Esophagus muscularis mucosa (tissue), 4 donors: Measurements from ENCODE around the gene LARP4. TPM values are rescaled to one million over a fixed set of nuclear protein-coding genes. Genes with fewer than 3 reads are reported as not detected.

ENCODE experiments used
- DNase-seq: peaks from one replicate; pipeline ENCODE4 v3.0.0-alpha.2; 2017; ENCODE audit errors: extremely low spot score
- H3K27ac ChIP-seq, 4 donors: fragments of 200-600 bp; sonication (generic); replicated peaks in 1 of 4; 1 replicate in 3 of 4; 2 replicates in 1 of 4; pipeline ENCODE4 v1.5.1; 2016 to 2019; ENCODE audit warnings: mild to moderate bottlenecking in 1 of 4
- H3K27me3 ChIP-seq, 4 donors: fragments of 200-600 bp; sonication (generic); one replicate each; pipeline versions ENCODE4 v1.5.1 to v1.6.0; 2016 to 2019
- H3K36me3 ChIP-seq, 4 donors: fragments of 200-600 bp; sonication (generic); one replicate each; pipeline ENCODE4 v1.5.1; 2016 to 2019
- H3K4me1 ChIP-seq, 4 donors: fragments of 200-600 bp; sonication (generic); one replicate each; pipeline ENCODE4 v1.5.1; 2016 to 2019
- H3K4me3 ChIP-seq, 4 donors: fragments of 200-600 bp; sonication (generic); 1 replicate in 2 of 4; 2 replicates in 2 of 4; pipeline ENCODE4 v1.5.1; 2016 to 2019; ENCODE audit warnings: mild to moderate bottlenecking in 4 of 4, moderate library complexity in 1 of 4
- H3K9me3 ChIP-seq, 4 donors: fragments of 200-600 bp; sonication (generic); 1 replicate in 3 of 4; 2 replicates in 1 of 4; pipeline ENCODE4 v1.5.1; 2016 to 2019
- CTCF ChIP-seq, 3 experiments: fragments of 200-600 bp in 2 of 3; fragments of 450-650 bp in 1 of 3; sonication (generic) in 2 of 3; IDR thresholded peaks; one replicate each; pipeline ENCODE4 v1.5.1; 2017 to 2019; ENCODE audit warnings: antibody characterized with exemption in 3 of 3, mild to moderate bottlenecking in 2 of 3, moderate library complexity in 1 of 3
- EP300 ChIP-seq: sonication (generic); formaldehyde crosslinking; IDR thresholded peaks from one replicate; pipeline ENCODE4 v1.6.1; 2017; ENCODE audit warnings: antibody characterized with exemption
- POLR2A ChIP-seq: fragments of 450-650 bp; IDR thresholded peaks from one replicate; pipeline ENCODE4 v1.6.1; 2017; ENCODE audit warnings: antibody characterized with exemption, moderate library complexity, mild to moderate bottlenecking, low read depth
- POLR2AphosphoS5 ChIP-seq, 2 donors: sonication (generic); formaldehyde crosslinking; IDR thresholded peaks; one replicate each; pipeline ENCODE4 v1.6.1; 2017; ENCODE audit warnings: antibody characterized with exemption in 2 of 2
- WGBS: methylation state at CpG from one replicate; pipeline ENCODE4 v1.1.5; 2018; 5-methylcytosine and 5-hydroxymethylcytosine counted together
- intact Hi-C: fragments of 100-400 bp; cut with DNase I; formaldehyde crosslinking; loops from one replicate; pipeline ENCODE4 v1.15.1; 2023
- total RNA-seq, 4 donors: library from RNA; depleted of rRNA; stranded (reverse); fragments of >200 nt; gene quantifications; one replicate each; pipeline versions ENCODE4 v1.1.0 to v1.2.1, GENCODE V29; 2016

LARP4 gene
- total RNA-seq, 4 donors from 2014 or later: 29.7 to 56.7 (median 39.9) TPM

GRCh38 chr12:50400104-50400637, 514 bp upstream of the LARP4 start:
- intact Hi-C loops: loop anchor here (5.0 kb wide), 1 partner anchor 178 kb away; no protein-coding TSS in a partner anchor
- H3K4me3 ChIP-seq: peak overlapping the region; percentile 77 to 92 (median 84)
- no peak for DNase-seq
- WGBS: 34% methylated on average over 8 of the region's 8 CpGs
- H3K36me3 ChIP-seq: no peaks in the 10 kb centered on the region
- peaks cover 17 to 37% (median 30%) of the 10 kb centered on the region in 4 donors for H3K4me1 ChIP-seq
- no peaks in the 10 kb centered on the region for H3K27me3 ChIP-seq
- TF ChIP-seq POLR2A (no peak), POLR2AphosphoS5 (IDR thresholded peaks at IDR 0.05) (no peak), EP300 (no peak)
- no peaks in the 10 kb centered on the region for H3K9me3 ChIP-seq
- H3K27ac ChIP-seq: peak overlapping the region; percentile 88 to 97 (median 96)

- H3K9me3 ChIP-seq: no peaks in the 10 kb centered on the region
- no peak for DNase-seq
- TF ChIP-seq EP300 (no peak), POLR2AphosphoS5 (IDR thresholded peaks at IDR 0.05) (peak; percentile 56 to 80), CTCF (IDR thresholded peaks at IDR 0.05) (no peak)
- H3K27ac ChIP-seq: peak overlapping the region; percentile 88 to 97 (median 96)
- H3K4me3 ChIP-seq: peak overlapping the region; percentile 77 to 92 (median 84)
- WGBS: 0% methylated on average over 16 of the region's 16 CpGs
- intact Hi-C loops: loop anchor here (5.0 kb wide), 1 partner anchor 179 kb away; no protein-coding TSS in a partner anchor
- peaks cover 17 to 48% (median 40%) of the 10 kb centered on the region in 4 donors for H3K4me1 ChIP-seq
- no peaks in the 10 kb centered on the region for H3K36me3 ChIP-seq
- no peaks in the 10 kb centered on the region for H3K27me3 ChIP-seq
These were observed 906 bp downstream of the LARP4 start for GRCh38 chr12:50401500-50402081.

- no peak for DNase-seq
These were observed 1.7 kb downstream of the LARP4 start for GRCh38 chr12:50402264-50403000.

GRCh38 chr12:50403001-50403440, 2.3 kb downstream of the LARP4 start:
- Histone ChIP-seq H3K4me1 (peaks cover 17 to 60% (median 47%) of the 10 kb centered on the region in 4 donors), H3K27me3 (no peaks in the 10 kb centered on the region), H3K36me3 (no peaks in the 10 kb centered on the region), H3K4me3 (peak overlapping the region; percentile 77 to 92 (median 84)), H3K27ac (peak overlapping the region; percentile 88 to 97 (median 96)), H3K9me3 (no peaks in the 10 kb centered on the region)
- no peak for TF ChIP-seq POLR2A
- no peak for TF ChIP-seq CTCF (IDR thresholded peaks at IDR 0.05)
- TF ChIP-seq EP300: no peak
- no peak for TF ChIP-seq POLR2AphosphoS5 (IDR thresholded peaks at IDR 0.05)
- WGBS: 18% methylated on average over 3 of the region's 3 CpGs
- intact Hi-C loops: loop anchor here (5.0 kb wide), 1 partner anchor 181 kb away; no protein-coding TSS in a partner anchor
- DNase-seq: no peak

More at GRCh38 chr12:50402264-50403000, 1.7 kb downstream of the LARP4 start:
- no peak for TF ChIP-seq CTCF (IDR thresholded peaks at IDR 0.05)
- no peak for TF ChIP-seq EP300
- no peak for TF ChIP-seq POLR2A
- TF ChIP-seq POLR2AphosphoS5 (IDR thresholded peaks at IDR 0.05): no peak
- WGBS: 24% methylated on average over 7 of the region's 7 CpGs
- Histone ChIP-seq H3K36me3 (no peaks in the 10 kb centered on the region), H3K9me3 (no peaks in the 10 kb centered on the region), H3K4me1 (peaks cover 17 to 56% (median 44%) of the 10 kb centered on the region in 4 donors), H3K27me3 (no peaks in the 10 kb centered on the region), H3K4me3 (peak overlapping the region; percentile 77 to 92 (median 84)), H3K27ac (peak overlapping the region; percentile 88 to 97 (median 96))
- intact Hi-C loops: loop anchor here (5.0 kb wide), 1 partner anchor 180 kb away; no protein-coding TSS in a partner anchor

GRCh38 chr12:50404307-50404706, 3.6 kb downstream of the LARP4 start:
- intact Hi-C loops: loop anchor here (5.0 kb wide), 1 partner anchor 182 kb away; no protein-coding TSS in a partner anchor
- peaks cover 22 to 73% (median 56%) of the 10 kb centered on the region in 4 donors for H3K4me1 ChIP-seq
- no peaks in the 10 kb centered on the region for H3K36me3 ChIP-seq
- 98% methylated on average over 8 of the region's 8 CpGs for WGBS
- peak overlapping the region; percentile 88 to 97 (median 96) for H3K27ac ChIP-seq
- no peaks in the 10 kb centered on the region for H3K27me3 ChIP-seq
- H3K4me3 ChIP-seq: no peak overlapping the region
- H3K9me3 ChIP-seq: no peaks in the 10 kb centered on the region
- no peak for DNase-seq
- TF ChIP-seq POLR2AphosphoS5 (IDR thresholded peaks at IDR 0.05) (no peak), EP300 (no peak), POLR2A (no peak), CTCF (IDR thresholded peaks at IDR 0.05) (no peak)
